MM.1S (cell line): ENCODE results near the gene RBFOX2.

ENCODE experiments used
- DNase-seq: peaks from one replicate; pipeline ENCODE4 v3.0.0-alpha.2; 2015
- H2AFZ ChIP-seq: fragments of 300-600 bp; sonication (generic); 2 replicates; pipeline ENCODE4 v1.6.0; 2016; ENCODE audit warnings: antibody characterized with exemption, low read length
- H3F3A ChIP-seq: fragments of 300-600 bp; sonication (generic); 2 replicates; pipeline ENCODE4 v1.6.1; 2016; ENCODE audit warnings: mild to moderate bottlenecking, antibody characterized with exemption, low read length, moderate library complexity, mixed read lengths; ENCODE audit not compliant: insufficient read depth
- H3K27ac ChIP-seq: fragments of 300-600 bp; sonication (generic); 2 replicates; pipeline ENCODE4 v1.5.1; 2016; ENCODE audit warnings: mild to moderate bottlenecking, low read length
- H3K27me3 ChIP-seq: fragments of 300-600 bp; sonication (generic); replicated peaks from 2 replicates; pipeline ENCODE4 v1.6.0; 2016; ENCODE audit warnings: low read length; ENCODE audit not compliant: insufficient read depth
- H3K36me3 ChIP-seq: fragments of 300-600 bp; sonication (generic); replicated peaks from 2 replicates; pipeline ENCODE4 v1.6.1; 2016; ENCODE audit warnings: mild to moderate bottlenecking, low read length, mixed read lengths; ENCODE audit not compliant: insufficient read depth
- H3K4me1 ChIP-seq: fragments of 300-600 bp; sonication (generic); 2 replicates; pipeline ENCODE4 v1.6.1; 2016; ENCODE audit warnings: low read length, mixed read lengths
- H3K4me2 ChIP-seq: fragments of 300-600 bp; sonication (generic); 2 replicates; pipeline ENCODE4 v1.6.0; 2016; ENCODE audit warnings: low read depth, low read length
- H3K4me3 ChIP-seq: fragments of 300-600 bp; sonication (generic); 2 replicates; pipeline ENCODE4 v1.5.1; 2016; ENCODE audit warnings: low read length, mixed read lengths
- H3K79me2 ChIP-seq: fragments of 300-600 bp; sonication (generic); 2 replicates; pipeline ENCODE4 v1.6.1; 2016; ENCODE audit warnings: mixed run types, low read length, mixed read lengths
- H3K9ac ChIP-seq: fragments of 300-600 bp; sonication (generic); 2 replicates; pipeline ENCODE4 v1.6.1; 2016; ENCODE audit warnings: low read length, mixed read lengths
- H3K9me2 ChIP-seq: fragments of 300-600 bp; sonication (generic); replicated peaks from 2 replicates; pipeline ENCODE4 v1.6.1; 2016; ENCODE audit warnings: mild to moderate bottlenecking, low read length, mixed read lengths; ENCODE audit not compliant: insufficient read depth
- H3K9me3 ChIP-seq: fragments of 300-600 bp; sonication (generic); replicated peaks from 2 replicates; pipeline ENCODE4 v1.6.1; 2016; ENCODE audit warnings: mild to moderate bottlenecking, low read length, mixed read lengths; ENCODE audit not compliant: insufficient read depth
- H4K20me1 ChIP-seq: fragments of 300-600 bp; sonication (generic); 2 replicates; pipeline ENCODE4 v1.6.1; 2016; ENCODE audit warnings: mild to moderate bottlenecking, low read length, moderate library complexity, mixed read lengths; ENCODE audit not compliant: insufficient read depth
- CTCF ChIP-seq: fragments of 300-600 bp; sonication (generic); IDR thresholded peaks from 2 replicates; pipeline ENCODE4 v1.5.1; 2016; ENCODE audit warnings: antibody characterized with exemption, low read length, mixed read lengths
- EZH2 ChIP-seq: fragments of 300-600 bp; sonication (generic); optimal IDR thresholded peaks from 2 replicates; pipeline ENCODE3; 2017; ENCODE audit warnings: low read depth, mild to moderate bottlenecking, antibody characterized with exemption, low read length, mixed read lengths
- EZH2phosphoT487 ChIP-seq: fragments of 300-600 bp; sonication (generic); IDR thresholded peaks from 2 replicates; pipeline ENCODE4 v1.6.1; 2018; ENCODE audit warnings: antibody characterized with exemption, low read length

Gene RBFOX2

GRCh38 chr22:35960854-35961253, 67.8 kb downstream of the RBFOX2 start:
- no peak overlapping the region for H3K4me2 ChIP-seq

GRCh38 chr22:35959121-35959800, 69.4 kb downstream of the RBFOX2 start:
- no peak for DNase-seq
- Histone ChIP-seq H3K79me2 (no peaks in the 10 kb centered on the region), H3K9me3 (no peaks in the 10 kb centered on the region), H3K9ac (no peak overlapping the region), H3K9me2 (no peaks in the 10 kb centered on the region), H3F3A (no peaks in the 10 kb centered on the region), H3K4me2 (no peak overlapping the region), H3K4me1 (no peaks in the 10 kb centered on the region), H3K27me3 (no peaks in the 10 kb centered on the region), H3K27ac (no peak overlapping the region), H2AFZ (no peak overlapping the region), H4K20me1 (no peaks in the 10 kb centered on the region), H3K4me3 (no peak overlapping the region), H3K36me3 (no peaks in the 10 kb centered on the region)
- TF ChIP-seq EZH2 = no peak
- no peak for TF ChIP-seq EZH2phosphoT487
- TF ChIP-seq CTCF = no peak

More at GRCh38 chr22:35960854-35961253, 67.8 kb downstream of the RBFOX2 start:
- no peaks in the 10 kb centered on the region for H3K36me3 ChIP-seq
- no peaks in the 10 kb centered on the region for H3K9me2 ChIP-seq
- H3K27ac ChIP-seq = no peak overlapping the region
- no peaks in the 10 kb centered on the region for H3F3A ChIP-seq
- H3K9ac ChIP-seq = no peak overlapping the region
- no peak overlapping the region for H2AFZ ChIP-seq
- no peaks in the 10 kb centered on the region for H3K9me3 ChIP-seq
- H3K4me1 ChIP-seq = no peaks in the 10 kb centered on the region
- no peak for DNase-seq
- H3K27me3 ChIP-seq = no peaks in the 10 kb centered on the region
- no peaks in the 10 kb centered on the region for H3K79me2 ChIP-seq
- no peaks in the 10 kb centered on the region for H4K20me1 ChIP-seq
- TF ChIP-seq EZH2 (no peak), CTCF (no peak), EZH2phosphoT487 (no peak)
- no peak overlapping the region for H3K4me3 ChIP-seq

- TF ChIP-seq CTCF (no peak), EZH2phosphoT487 (no peak), EZH2 (no peak)
- Histone ChIP-seq H3K4me3 (no peak overlapping the region), H3K9me3 (no peaks in the 10 kb centered on the region), H2AFZ (no peak overlapping the region), H3K27ac (no peak overlapping the region), H3F3A (no peaks in the 10 kb centered on the region), H3K9me2 (no peaks in the 10 kb centered on the region), H3K79me2 (no peaks in the 10 kb centered on the region), H3K9ac (no peak overlapping the region), H3K27me3 (no peaks in the 10 kb centered on the region), H3K36me3 (no peaks in the 10 kb centered on the region), H3K4me1 (no peaks in the 10 kb centered on the region), H4K20me1 (no peaks in the 10 kb centered on the region), H3K4me2 (no peak overlapping the region)
- no peak for DNase-seq
These were observed 70.3 kb downstream of the RBFOX2 start for GRCh38 chr22:35958334-35958733.
